ENCODE data around the gene TECR. TPM values are rescaled to one million over a fixed set of nuclear protein-coding genes. Genes with fewer than 3 reads are reported as not detected.

Gene TECR
- total and polyA plus RNA-seq, 2 of the 13 experiments (the other 11 are each of a cell fraction or from before 2014, with no cell fraction given), result 54.9 to 121 TPM

DNA sequence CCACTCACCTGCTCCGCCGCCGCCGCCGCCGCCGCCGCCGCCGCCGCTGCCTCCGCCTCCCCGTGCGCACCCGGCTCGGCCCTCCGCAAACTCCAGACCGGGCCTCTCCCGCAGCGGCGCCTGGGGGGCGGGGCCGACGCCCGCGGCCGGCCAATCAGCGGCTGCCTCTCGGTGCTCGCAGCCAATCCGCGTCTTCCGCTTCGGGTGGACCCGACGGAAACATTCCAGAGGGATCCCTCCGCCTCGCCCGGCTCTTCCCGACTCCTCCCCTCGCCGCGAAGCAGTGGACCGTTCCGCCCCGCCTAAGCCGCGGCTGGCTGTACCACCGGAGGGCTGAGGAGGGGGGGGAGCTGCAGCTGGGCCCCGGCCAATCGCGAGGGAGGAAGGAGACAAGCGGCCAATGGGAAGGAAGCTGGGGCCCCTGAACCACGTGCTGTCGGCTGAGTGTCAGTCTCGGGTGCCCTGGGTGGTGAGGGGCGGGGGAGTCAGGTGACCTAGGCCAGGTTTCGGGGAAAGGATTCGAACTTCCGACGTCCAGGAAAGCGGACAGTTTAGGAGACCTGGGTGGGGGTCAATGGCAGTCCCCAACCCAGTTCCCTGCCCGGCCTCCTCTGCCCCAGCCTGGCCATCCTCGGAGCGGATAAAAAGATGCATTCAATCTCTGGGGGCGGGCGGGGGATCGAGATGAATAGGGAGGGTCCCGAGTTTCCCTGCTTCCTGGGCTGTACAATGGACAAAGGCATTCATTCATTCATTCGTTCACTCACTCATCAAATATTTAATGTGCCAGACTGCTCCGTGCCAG is 33.2 kb upstream of the TECR start, which contains the start of gene GIPC1 (continued):
- TF ChIP-seq, protein P1, sequence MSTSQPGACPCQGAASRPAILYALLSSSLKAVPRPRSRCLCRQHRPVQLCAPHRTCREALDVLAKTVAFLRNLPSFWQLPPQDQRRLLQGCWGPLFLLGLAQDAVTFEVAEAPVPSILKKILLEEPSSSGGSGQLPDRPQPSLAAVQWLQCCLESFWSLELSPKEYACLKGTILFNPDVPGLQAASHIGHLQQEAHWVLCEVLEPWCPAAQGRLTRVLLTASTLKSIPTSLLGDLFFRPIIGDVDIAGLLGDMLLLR (CRISPR knock-in tag; IDR thresholded peaks at IDR 0.05), result 0 out of 2 replicates have a peak, but pooled peaks have one; percentile 28
- TF ChIP-seq, protein P2, sequence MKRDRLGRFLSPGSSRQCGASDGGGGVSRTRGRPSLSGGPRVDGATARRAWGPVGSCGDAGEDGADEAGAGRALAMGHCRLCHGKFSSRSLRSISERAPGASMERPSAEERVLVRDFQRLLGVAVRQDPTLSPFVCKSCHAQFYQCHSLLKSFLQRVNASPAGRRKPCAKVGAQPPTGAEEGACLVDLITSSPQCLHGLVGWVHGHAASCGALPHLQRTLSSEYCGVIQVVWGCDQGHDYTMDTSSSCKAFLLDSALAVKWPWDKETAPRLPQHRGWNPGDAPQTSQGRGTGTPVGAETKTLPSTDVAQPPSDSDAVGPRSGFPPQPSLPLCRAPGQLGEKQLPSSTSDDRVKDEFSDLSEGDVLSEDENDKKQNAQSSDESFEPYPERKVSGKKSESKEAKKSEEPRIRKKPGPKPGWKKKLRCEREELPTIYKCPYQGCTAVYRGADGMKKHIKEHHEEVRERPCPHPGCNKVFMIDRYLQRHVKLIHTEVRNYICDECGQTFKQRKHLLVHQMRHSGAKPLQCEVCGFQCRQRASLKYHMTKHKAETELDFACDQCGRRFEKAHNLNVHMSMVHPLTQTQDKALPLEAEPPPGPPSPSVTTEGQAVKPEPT (CRISPR knock-in tag; IDR thresholded peaks at IDR 0.05; ENCODE audit: low read depth), result 0 out of 2 replicates have a peak, but pooled peaks have one; percentile 50
- peak; percentile 75 for TF ChIP-seq SPEN (CRISPR knock-in tag; IDR thresholded peaks at IDR 0.05; ENCODE audit: low read depth)
- TF ChIP-seq NR2F6 (IDR thresholded peaks at IDR 0.05), result no peak; the same call in 1 of the 2 replicates
- peak; percentile 68 for TF ChIP-seq NR2F6 (CRISPR knock-in tag; IDR thresholded peaks at IDR 0.05)
- TF ChIP-seq MEF2D (CRISPR knock-in tag; IDR thresholded peaks at IDR 0.05), result peak; percentile 65; the same call in 1 of the 2 replicates
- TF ChIP-seq BORCS8-MEF2B (CRISPR knock-in tag; IDR thresholded peaks at IDR 0.05), result peak; percentile 23; the same call in 1 of the 2 replicates
- TF ChIP-seq KDM6A (CRISPR knock-in tag; IDR thresholded peaks at IDR 0.05; ENCODE audit: low read depth), result no peak
- TF ChIP-seq NFYB (CRISPR knock-in tag; IDR thresholded peaks at IDR 0.05), result peak; percentile 92
- TF ChIP-seq, protein P3, sequence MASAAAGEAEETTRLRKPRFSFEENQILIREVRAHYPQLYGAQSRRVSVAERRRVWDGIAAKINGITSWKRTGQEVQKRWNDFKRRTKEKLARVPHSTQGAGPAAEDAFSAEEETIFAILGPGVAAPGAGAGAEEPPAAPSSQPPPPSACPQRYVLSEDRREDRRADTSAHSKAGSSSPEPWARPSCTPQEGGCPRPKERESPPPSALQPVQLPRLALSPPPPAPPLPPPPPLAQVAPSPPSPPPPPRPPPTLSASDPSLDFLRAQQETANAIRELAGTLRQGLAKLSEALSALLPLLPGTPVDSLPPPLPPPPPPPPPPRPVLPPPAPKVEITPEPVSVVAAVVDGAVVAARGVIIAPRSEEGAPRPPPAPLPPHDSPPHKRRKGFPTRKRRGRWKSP (CRISPR knock-in tag; IDR thresholded peaks at IDR 0.05), result 0 out of 2 replicates have a peak, but pooled peaks have one; percentile 32
- peak; percentile 76; the same call in 1 of the 2 replicates for TF ChIP-seq ZKSCAN8 (CRISPR knock-in tag; IDR thresholded peaks at IDR 0.05; ENCODE audit: borderline replicate concordance)
- peak; percentile 13; the same call in 1 of the 2 replicates for TF ChIP-seq TAF1 (CRISPR knock-in tag; IDR thresholded peaks at IDR 0.05)
- TF ChIP-seq SIN3A (IDR thresholded peaks at IDR 0.05; ENCODE audit: borderline replicate concordance, low read depth, low read length), result 0 out of 2 replicates have a peak, but pooled peaks have one; percentile 21
- TF ChIP-seq, protein P4, sequence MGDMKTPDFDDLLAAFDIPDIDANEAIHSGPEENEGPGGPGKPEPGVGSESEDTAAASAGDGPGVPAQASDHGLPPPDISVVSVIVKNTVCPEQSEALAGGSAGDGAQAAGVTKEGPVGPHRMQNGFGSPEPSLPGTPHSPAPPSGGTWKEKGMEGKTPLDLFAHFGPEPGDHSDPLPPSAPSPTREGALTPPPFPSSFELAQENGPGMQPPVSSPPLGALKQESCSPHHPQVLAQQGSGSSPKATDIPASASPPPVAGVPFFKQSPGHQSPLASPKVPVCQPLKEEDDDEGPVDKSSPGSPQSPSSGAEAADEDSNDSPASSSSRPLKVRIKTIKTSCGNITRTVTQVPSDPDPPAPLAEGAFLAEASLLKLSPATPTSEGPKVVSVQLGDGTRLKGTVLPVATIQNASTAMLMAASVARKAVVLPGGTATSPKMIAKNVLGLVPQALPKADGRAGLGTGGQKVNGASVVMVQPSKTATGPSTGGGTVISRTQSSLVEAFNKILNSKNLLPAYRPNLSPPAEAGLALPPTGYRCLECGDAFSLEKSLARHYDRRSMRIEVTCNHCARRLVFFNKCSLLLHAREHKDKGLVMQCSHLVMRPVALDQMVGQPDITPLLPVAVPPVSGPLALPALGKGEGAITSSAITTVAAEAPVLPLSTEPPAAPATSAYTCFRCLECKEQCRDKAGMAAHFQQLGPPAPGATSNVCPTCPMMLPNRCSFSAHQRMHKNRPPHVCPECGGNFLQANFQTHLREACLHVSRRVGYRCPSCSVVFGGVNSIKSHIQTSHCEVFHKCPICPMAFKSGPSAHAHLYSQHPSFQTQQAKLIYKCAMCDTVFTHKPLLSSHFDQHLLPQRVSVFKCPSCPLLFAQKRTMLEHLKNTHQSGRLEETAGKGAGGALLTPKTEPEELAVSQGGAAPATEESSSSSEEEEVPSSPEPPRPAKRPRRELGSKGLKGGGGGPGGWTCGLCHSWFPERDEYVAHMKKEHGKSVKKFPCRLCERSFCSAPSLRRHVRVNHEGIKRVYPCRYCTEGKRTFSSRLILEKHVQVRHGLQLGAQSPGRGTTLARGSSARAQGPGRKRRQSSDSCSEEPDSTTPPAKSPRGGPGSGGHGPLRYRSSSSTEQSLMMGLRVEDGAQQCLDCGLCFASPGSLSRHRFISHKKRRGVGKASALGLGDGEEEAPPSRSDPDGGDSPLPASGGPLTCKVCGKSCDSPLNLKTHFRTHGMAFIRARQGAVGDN (CRISPR knock-in tag; IDR thresholded peaks at IDR 0.05), result peak; percentile 90
- peak; percentile 69; the same call in 1 of the 2 replicates for TF ChIP-seq MAZ (IDR thresholded peaks at IDR 0.05; ENCODE audit: borderline replicate concordance, low read depth, low read length)
- peak; percentile 79 for TF ChIP-seq MAZ (CRISPR knock-in tag; IDR thresholded peaks at IDR 0.05; ENCODE audit: low read depth)
- TF ChIP-seq, protein P5, sequence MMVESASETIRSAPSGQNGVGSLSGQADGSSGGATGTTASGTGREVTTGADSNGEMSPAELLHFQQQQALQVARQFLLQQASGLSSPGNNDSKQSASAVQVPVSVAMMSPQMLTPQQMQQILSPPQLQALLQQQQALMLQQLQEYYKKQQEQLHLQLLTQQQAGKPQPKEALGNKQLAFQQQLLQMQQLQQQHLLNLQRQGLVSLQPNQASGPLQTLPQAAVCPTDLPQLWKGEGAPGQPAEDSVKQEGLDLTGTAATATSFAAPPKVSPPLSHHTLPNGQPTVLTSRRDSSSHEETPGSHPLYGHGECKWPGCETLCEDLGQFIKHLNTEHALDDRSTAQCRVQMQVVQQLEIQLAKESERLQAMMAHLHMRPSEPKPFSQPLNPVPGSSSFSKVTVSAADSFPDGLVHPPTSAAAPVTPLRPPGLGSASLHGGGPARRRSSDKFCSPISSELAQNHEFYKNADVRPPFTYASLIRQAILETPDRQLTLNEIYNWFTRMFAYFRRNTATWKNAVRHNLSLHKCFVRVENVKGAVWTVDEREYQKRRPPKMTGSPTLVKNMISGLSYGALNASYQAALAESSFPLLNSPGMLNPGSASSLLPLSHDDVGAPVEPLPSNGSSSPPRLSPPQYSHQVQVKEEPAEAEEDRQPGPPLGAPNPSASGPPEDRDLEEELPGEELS (CRISPR knock-in tag; IDR thresholded peaks at IDR 0.05), result peak; percentile 58
- TF ChIP-seq ZNF891 (CRISPR knock-in tag; IDR thresholded peaks at IDR 0.05), result peak; percentile 63; the same call in 1 of the 2 replicates
- TF ChIP-seq ZBTB3 (CRISPR knock-in tag; IDR thresholded peaks at IDR 0.05; ENCODE audit: borderline replicate concordance, low read depth), result no peak
